HepG2 (cell line): Measurements from ENCODE around the gene WSB2. TPM values are rescaled to one million over a fixed set of nuclear protein-coding genes. Genes with fewer than 3 reads are reported as not detected.

Experiments used
- ASH2L ChIP-seq: fragments of 300-600, 200-600 bp; sonication (generic); IDR thresholded peaks from 2 replicates; pipeline ENCODE4 v1.7.0; 2017; ENCODE audit warnings: low read depth, mild to moderate bottlenecking, moderate library complexity, mixed read lengths, low read length; ENCODE audit not compliant: insufficient read length
- ATF7-NPFF ChIP-seq: sonication (generic); formaldehyde crosslinking; IDR thresholded peaks from 2 replicates; pipeline ENCODE4 v1.8.1; 2023; ENCODE audit warnings: mild to moderate bottlenecking, low read depth, missing genetic modification reagents, moderate library complexity
- CEBPG ChIP-seq: IDR thresholded peaks from 2 replicates; pipeline ENCODE4 v1.6.1; 2016
- CHCHD3 ChIP-seq: sonication (generic); formaldehyde crosslinking; IDR thresholded peaks from 2 replicates; pipeline ENCODE4 v1.8.0; 2022; ENCODE audit warnings: mild to moderate bottlenecking, missing genetic modification reagents, moderate library complexity
- FOXA3 ChIP-seq: IDR thresholded peaks from 2 replicates; pipeline ENCODE4 v1.6.1; 2016; ENCODE audit warnings: missing genetic modification reagents, missing compliant biosample characterization
- MED1 ChIP-seq: sonication (generic); formaldehyde crosslinking; IDR thresholded peaks from 2 replicates; pipeline ENCODE4 v1.4.0; 2020; ENCODE audit warnings: missing genetic modification reagents
- MEIS1 ChIP-seq: sonication (generic); formaldehyde crosslinking; IDR thresholded peaks from 2 replicates; pipeline ENCODE4 v1.9.0; 2021; ENCODE audit warnings: mild to moderate bottlenecking, missing genetic modification reagents, moderate library complexity, borderline replicate concordance
- MTF2 ChIP-seq: sonication (generic); formaldehyde crosslinking; IDR thresholded peaks from 2 replicates; pipeline ENCODE4 v1.5.0; 2020; ENCODE audit warnings: missing genetic modification reagents, borderline replicate concordance
- NR1H2 ChIP-seq: sonication (generic); formaldehyde crosslinking; IDR thresholded peaks from 2 replicates; pipeline ENCODE4 v1.8.1; 2022; ENCODE audit warnings: low read depth, missing genetic modification reagents, borderline replicate concordance
- POLR2A ChIP-seq, 2 experiments: IDR thresholded peaks; 2 replicates each; pipeline ENCODE4 v1.6.1; 2011; ENCODE audit warnings: low read depth in 2 of 2, low read length in 2 of 2, mild to moderate bottlenecking in 1 of 2, moderate library complexity in 1 of 2; ENCODE audit not compliant: insufficient read depth in 1 of 2
- TP53 ChIP-seq: sonication (generic); formaldehyde crosslinking; conservative IDR thresholded peaks from 2 replicates; pipeline ENCODE4 v1.4.0; 2020; ENCODE audit warnings: missing genetic modification reagents
- ZMYM4 ChIP-seq: sonication (generic); formaldehyde crosslinking; IDR thresholded peaks from 2 replicates; pipeline ENCODE4 v1.8.1; 2023; ENCODE audit warnings: mild to moderate bottlenecking, missing genetic modification reagents
- ZNF746 ChIP-seq: sonication (generic); formaldehyde crosslinking; IDR thresholded peaks from 2 replicates; pipeline ENCODE4 v1.8.0; 2022; ENCODE audit warnings: mild to moderate bottlenecking, missing genetic modification reagents
- polyA plus RNA-seq, 8 experiments: library from polyadenylated mRNA; depleted of rRNA in 3 of 8; stranded (reverse) in 7 of 8; unstranded in 1 of 8; fragments of >200 nt; fragmentation: Illumina TruSeq in 4 of 8; extraction: Trizol in 4 of 8; gene quantifications; 2 replicates each; pipeline versions ENCODE4 v1.2.1 to v1.2.3, GENCODE V29; 2011 to 2016; ENCODE audit warnings: low read depth in 4 of 8, missing spikeins in 1 of 8, mixed read lengths in 1 of 8; ENCODE audit not compliant: insufficient read depth in 1 of 8
- total RNA-seq, 5 experiments: library from RNA; depleted of rRNA; stranded (reverse); fragments of >200 nt; fragmentation: Illumina TruSeq; extraction: Trizol; gene quantifications; 2 replicates each; pipeline ENCODE4 v1.2.3, GENCODE V29; 2016; ENCODE audit warnings: low read depth in 1 of 5
- TF ChIP-seq, protein P1 (sequence below): sonication (generic); formaldehyde crosslinking; IDR thresholded peaks from 2 replicates; pipeline ENCODE4 v1.4.0; 2020; ENCODE audit warnings: missing genetic modification reagents
- TF ChIP-seq, protein P2 (sequence below): sonication (generic); formaldehyde crosslinking; conservative IDR thresholded peaks from 2 replicates; pipeline ENCODE4 v1.4.0; 2020; ENCODE audit warnings: missing genetic modification reagents
- TF ChIP-seq, protein P3 (sequence below): sonication (generic); formaldehyde crosslinking; IDR thresholded peaks from 2 replicates; pipeline ENCODE4 v1.4.0; 2020; ENCODE audit warnings: missing genetic modification reagents, borderline replicate concordance
- TF ChIP-seq, protein P4 (sequence below): sonication (generic); formaldehyde crosslinking; conservative IDR thresholded peaks from 2 replicates; pipeline ENCODE4 v1.4.0; 2020; ENCODE audit warnings: mild to moderate bottlenecking, missing genetic modification reagents, moderate library complexity

The WSB2 gene
- total and polyA plus RNA-seq, 2 of the 13 experiments (the other 11 are each of a cell fraction or from before 2014, with no cell fraction given), result 31.0 to 82.8 TPM

DNA sequence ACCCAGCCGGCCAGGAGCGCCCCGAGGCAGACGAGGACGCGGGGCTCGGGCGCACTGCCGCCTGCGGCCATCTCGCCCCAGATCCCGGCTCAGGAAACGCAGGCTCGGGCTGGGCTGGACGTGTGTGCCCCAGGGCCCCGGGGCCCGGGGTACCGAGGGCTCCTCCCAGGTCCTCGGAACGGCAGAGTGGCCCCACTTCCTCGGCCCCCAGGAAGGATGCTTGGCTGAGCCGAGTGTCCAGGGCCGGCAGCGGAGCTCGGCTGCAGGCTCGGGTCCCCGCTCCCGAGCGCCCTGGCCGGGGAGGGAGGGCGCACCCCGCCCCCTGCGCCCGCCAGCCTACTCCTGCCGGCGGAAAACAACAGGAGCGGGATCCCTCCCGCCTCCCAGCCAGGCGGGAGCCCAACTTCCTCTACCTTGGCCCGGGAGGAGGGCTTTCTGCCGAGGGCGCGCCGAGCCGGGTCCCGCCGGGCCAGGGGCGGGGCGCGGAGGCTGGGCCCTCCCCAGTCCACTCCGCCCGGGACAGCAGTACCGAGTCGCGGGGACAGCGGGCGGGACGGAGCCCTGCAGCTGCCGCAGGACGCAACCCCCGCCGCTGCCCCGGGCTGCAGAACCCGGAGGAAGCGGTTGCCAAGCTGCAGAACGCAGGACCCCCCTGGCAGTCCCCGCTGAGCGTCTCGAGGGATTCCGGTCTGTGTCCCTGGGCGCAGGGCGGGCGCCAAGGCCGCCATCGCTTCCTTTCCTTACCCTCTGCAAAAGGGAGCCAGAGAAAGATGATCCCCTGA, 42.8 kb upstream of the WSB2 start, which contains the start of gene VSIG10 (continued):
- TF ChIP-seq ATF7-NPFF (CRISPR knock-in tag), result peak; percentile 88
- TF ChIP-seq ZNF746 (CRISPR knock-in tag), result peak; percentile 88; the same call in 1 of the 2 replicates
- TF ChIP-seq ASH2L, result peak; percentile 83
- TF ChIP-seq MED1 (CRISPR knock-in tag), result peak; percentile 79
- peak; percentile 46 to 73 for TF ChIP-seq POLR2A (IDR thresholded peaks at IDR 0.05; ENCODE audit: insufficient read depth in 1 of 2, low read depth in 2 of 2, low read length in 2 of 2)
- peak; percentile 68 for TF ChIP-seq ZMYM4
- TF ChIP-seq, protein P1, sequence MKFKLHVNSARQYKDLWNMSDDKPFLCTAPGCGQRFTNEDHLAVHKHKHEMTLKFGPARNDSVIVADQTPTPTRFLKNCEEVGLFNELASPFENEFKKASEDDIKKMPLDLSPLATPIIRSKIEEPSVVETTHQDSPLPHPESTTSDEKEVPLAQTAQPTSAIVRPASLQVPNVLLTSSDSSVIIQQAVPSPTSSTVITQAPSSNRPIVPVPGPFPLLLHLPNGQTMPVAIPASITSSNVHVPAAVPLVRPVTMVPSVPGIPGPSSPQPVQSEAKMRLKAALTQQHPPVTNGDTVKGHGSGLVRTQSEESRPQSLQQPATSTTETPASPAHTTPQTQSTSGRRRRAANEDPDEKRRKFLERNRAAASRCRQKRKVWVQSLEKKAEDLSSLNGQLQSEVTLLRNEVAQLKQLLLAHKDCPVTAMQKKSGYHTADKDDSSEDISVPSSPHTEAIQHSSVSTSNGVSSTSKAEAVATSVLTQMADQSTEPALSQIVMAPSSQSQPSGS (CRISPR knock-in tag), result 0 out of 2 replicates have a peak, but pooled peaks have one; percentile 56
- TF ChIP-seq, protein P2, sequence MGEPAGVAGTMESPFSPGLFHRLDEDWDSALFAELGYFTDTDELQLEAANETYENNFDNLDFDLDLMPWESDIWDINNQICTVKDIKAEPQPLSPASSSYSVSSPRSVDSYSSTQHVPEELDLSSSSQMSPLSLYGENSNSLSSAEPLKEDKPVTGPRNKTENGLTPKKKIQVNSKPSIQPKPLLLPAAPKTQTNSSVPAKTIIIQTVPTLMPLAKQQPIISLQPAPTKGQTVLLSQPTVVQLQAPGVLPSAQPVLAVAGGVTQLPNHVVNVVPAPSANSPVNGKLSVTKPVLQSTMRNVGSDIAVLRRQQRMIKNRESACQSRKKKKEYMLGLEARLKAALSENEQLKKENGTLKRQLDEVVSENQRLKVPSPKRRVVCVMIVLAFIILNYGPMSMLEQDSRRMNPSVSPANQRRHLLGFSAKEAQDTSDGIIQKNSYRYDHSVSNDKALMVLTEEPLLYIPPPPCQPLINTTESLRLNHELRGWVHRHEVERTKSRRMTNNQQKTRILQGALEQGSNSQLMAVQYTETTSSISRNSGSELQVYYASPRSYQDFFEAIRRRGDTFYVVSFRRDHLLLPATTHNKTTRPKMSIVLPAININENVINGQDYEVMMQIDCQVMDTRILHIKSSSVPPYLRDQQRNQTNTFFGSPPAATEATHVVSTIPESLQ (CRISPR knock-in tag), result no peak
- no peak for TF ChIP-seq TP53 (CRISPR knock-in tag)
- TF ChIP-seq MTF2 (CRISPR knock-in tag), result peak; percentile 85; the same call in 1 of the 2 replicates
- TF ChIP-seq, protein P3, sequence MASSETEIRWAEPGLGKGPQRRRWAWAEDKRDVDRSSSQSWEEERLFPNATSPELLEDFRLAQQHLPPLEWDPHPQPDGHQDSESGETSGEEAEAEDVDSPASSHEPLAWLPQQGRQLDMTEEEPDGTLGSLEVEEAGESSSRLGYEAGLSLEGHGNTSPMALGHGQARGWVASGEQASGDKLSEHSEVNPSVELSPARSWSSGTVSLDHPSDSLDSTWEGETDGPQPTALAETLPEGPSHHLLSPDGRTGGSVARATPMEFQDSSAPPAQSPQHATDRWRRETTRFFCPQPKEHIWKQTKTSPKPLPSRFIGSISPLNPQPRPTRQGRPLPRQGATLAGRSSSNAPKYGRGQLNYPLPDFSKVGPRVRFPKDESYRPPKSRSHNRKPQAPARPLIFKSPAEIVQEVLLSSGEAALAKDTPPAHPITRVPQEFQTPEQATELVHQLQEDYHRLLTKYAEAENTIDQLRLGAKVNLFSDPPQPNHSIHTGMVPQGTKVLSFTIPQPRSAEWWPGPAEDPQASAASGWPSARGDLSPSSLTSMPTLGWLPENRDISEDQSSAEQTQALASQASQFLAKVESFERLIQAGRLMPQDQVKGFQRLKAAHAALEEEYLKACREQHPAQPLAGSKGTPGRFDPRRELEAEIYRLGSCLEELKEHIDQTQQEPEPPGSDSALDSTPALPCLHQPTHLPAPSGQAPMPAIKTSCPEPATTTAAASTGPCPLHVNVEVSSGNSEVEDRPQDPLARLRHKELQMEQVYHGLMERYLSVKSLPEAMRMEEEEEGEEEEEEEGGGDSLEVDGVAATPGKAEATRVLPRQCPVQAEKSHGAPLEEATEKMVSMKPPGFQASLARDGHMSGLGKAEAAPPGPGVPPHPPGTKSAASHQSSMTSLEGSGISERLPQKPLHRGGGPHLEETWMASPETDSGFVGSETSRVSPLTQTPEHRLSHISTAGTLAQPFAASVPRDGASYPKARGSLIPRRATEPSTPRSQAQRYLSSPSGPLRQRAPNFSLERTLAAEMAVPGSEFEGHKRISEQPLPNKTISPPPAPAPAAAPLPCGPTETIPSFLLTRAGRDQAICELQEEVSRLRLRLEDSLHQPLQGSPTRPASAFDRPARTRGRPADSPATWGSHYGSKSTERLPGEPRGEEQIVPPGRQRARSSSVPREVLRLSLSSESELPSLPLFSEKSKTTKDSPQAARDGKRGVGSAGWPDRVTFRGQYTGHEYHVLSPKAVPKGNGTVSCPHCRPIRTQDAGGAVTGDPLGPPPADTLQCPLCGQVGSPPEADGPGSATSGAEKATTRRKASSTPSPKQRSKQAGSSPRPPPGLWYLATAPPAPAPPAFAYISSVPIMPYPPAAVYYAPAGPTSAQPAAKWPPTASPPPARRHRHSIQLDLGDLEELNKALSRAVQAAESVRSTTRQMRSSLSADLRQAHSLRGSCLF (CRISPR knock-in tag), result no peak
- 0 out of 2 replicates have a peak, but pooled peaks have one; percentile 44 for TF ChIP-seq MEIS1 (CRISPR knock-in tag)
- TF ChIP-seq FOXA3 (CRISPR knock-in tag), result no peak
- no peak for TF ChIP-seq CEBPG
- TF ChIP-seq CHCHD3 (CRISPR knock-in tag), result 0 out of 2 replicates have a peak, but pooled peaks have one; percentile 34
- no peak for TF ChIP-seq NR1H2 (CRISPR knock-in tag)
- TF ChIP-seq, protein P4, sequence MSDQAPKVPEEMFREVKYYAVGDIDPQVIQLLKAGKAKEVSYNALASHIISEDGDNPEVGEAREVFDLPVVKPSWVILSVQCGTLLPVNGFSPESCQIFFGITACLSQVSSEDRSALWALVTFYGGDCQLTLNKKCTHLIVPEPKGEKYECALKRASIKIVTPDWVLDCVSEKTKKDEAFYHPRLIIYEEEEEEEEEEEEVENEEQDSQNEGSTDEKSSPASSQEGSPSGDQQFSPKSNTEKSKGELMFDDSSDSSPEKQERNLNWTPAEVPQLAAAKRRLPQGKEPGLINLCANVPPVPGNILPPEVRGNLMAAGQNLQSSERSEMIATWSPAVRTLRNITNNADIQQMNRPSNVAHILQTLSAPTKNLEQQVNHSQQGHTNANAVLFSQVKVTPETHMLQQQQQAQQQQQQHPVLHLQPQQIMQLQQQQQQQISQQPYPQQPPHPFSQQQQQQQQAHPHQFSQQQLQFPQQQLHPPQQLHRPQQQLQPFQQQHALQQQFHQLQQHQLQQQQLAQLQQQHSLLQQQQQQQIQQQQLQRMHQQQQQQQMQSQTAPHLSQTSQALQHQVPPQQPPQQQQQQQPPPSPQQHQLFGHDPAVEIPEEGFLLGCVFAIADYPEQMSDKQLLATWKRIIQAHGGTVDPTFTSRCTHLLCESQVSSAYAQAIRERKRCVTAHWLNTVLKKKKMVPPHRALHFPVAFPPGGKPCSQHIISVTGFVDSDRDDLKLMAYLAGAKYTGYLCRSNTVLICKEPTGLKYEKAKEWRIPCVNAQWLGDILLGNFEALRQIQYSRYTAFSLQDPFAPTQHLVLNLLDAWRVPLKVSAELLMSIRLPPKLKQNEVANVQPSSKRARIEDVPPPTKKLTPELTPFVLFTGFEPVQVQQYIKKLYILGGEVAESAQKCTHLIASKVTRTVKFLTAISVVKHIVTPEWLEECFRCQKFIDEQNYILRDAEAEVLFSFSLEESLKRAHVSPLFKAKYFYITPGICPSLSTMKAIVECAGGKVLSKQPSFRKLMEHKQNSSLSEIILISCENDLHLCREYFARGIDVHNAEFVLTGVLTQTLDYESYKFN (CRISPR knock-in tag), result 0 out of 2 replicates have a peak, but pooled peaks have one; percentile 12
